Neural cell (in vitro differentiated cells): ENCODE measurements around the gene UPB1. TPM values are rescaled to one million over a fixed set of nuclear protein-coding genes. Genes with fewer than 3 reads are reported as not detected.

Experiments
- H2AFZ ChIP-seq: fragments of 200-600, 300-800 bp; sonication (generic), shearing (Covaris generic); 2 replicates; pipeline ENCODE4 v1.6.0; 2014; ENCODE audit warnings: low read depth, mild to moderate bottlenecking, antibody characterized with exemption, low read length, moderate library complexity
- H3F3A ChIP-seq: fragments of 200-600 bp; shearing (Covaris generic); 2 replicates; pipeline ENCODE4 v1.6.1; 2016; ENCODE audit warnings: mild to moderate bottlenecking, moderate library complexity, mixed read lengths, antibody characterized with exemption, low read length; ENCODE audit not compliant: insufficient read depth, poor library complexity, severe bottlenecking
- H3K27ac ChIP-seq: fragments of 200-600, 300-800 bp; sonication (generic), shearing (Covaris generic); 2 replicates; pipeline ENCODE4 v1.5.1; 2014; ENCODE audit warnings: mild to moderate bottlenecking, low read length, moderate library complexity
- H3K27me3 ChIP-seq: fragments of 300-800, 200-600 bp; sonication (generic), shearing (Covaris generic); 2 replicates; pipeline ENCODE4 v1.6.0; 2014; ENCODE audit warnings: mild to moderate bottlenecking, low read depth, low read length, moderate library complexity; ENCODE audit not compliant: insufficient read depth
- H3K36me3 ChIP-seq: fragments of 300-800, 200-600 bp; sonication (generic), shearing (Covaris generic); 2 replicates; pipeline ENCODE4 v1.5.1; 2014; ENCODE audit warnings: mild to moderate bottlenecking, antibody characterized with exemption, low read length, moderate library complexity; ENCODE audit not compliant: insufficient read depth
- H3K4me2 ChIP-seq: fragments of 300-800, 200-600 bp; sonication (generic), shearing (Covaris generic); 2 replicates; pipeline ENCODE4 v1.6.0; 2014; ENCODE audit warnings: mild to moderate bottlenecking, low read length
- H3K4me3 ChIP-seq: fragments of 300-800, 200-600 bp; sonication (generic), shearing (Covaris generic); 2 replicates; pipeline ENCODE4 v1.5.1; 2014; ENCODE audit warnings: mild to moderate bottlenecking, low read length, moderate library complexity
- H3K79me2 ChIP-seq: fragments of 200-600 bp; shearing (Covaris generic); replicated peaks from 2 replicates; pipeline ENCODE4 v1.6.0; 2014; ENCODE audit warnings: mild to moderate bottlenecking, low read length, moderate library complexity; ENCODE audit not compliant: insufficient read depth
- H3K9ac ChIP-seq: fragments of 300-800, 200-600 bp; sonication (generic), shearing (Covaris generic); 2 replicates; pipeline ENCODE4 v1.6.1; 2016; ENCODE audit warnings: mild to moderate bottlenecking, low read length, mixed read lengths
- H3K9me2 ChIP-seq: fragments of 200-600 bp; shearing (Covaris generic); 2 replicates; pipeline ENCODE4 v1.6.1; 2016; ENCODE audit warnings: mild to moderate bottlenecking, low read length, mixed read lengths; ENCODE audit not compliant: insufficient read depth
- H3K9me3 ChIP-seq: fragments of 200-600, 300-800 bp; sonication (generic), shearing (Covaris generic); 2 replicates; pipeline ENCODE4 v1.6.1; 2016; ENCODE audit warnings: mild to moderate bottlenecking, mixed run types, low read length, moderate library complexity, mixed read lengths
- H4K20me1 ChIP-seq: fragments of 200-600 bp; shearing (Covaris generic); 2 replicates; pipeline ENCODE4 v1.6.1; 2016; ENCODE audit warnings: mild to moderate bottlenecking, mixed run types; ENCODE audit not compliant: insufficient read depth
- CTCF ChIP-seq: fragments of 450-650 bp; IDR thresholded peaks from 2 replicates; pipeline ENCODE4 v1.5.1; 2014; ENCODE audit warnings: antibody characterized with exemption, mild to moderate bottlenecking, moderate library complexity; ENCODE audit not compliant: poor library complexity, severe bottlenecking
- EP300 ChIP-seq: fragments of 450-650 bp; conservative IDR thresholded peaks from 2 replicates; pipeline ENCODE4 v1.6.1; 2014; ENCODE audit warnings: antibody characterized with exemption, mild to moderate bottlenecking, moderate library complexity; ENCODE audit not compliant: poor library complexity, severe bottlenecking
- EZH2 ChIP-seq: fragments of 200-600, 300-800 bp; shearing (Covaris generic), sonication (generic); IDR thresholded peaks from 2 replicates; pipeline ENCODE4 v1.6.1; 2014; ENCODE audit warnings: antibody characterized with exemption, low read length, borderline replicate concordance, mild to moderate bottlenecking; ENCODE audit not compliant: insufficient read depth, poor library complexity, severe bottlenecking
- MXI1 ChIP-seq: fragments of 450-650 bp; conservative IDR thresholded peaks from 2 replicates; pipeline ENCODE4 v1.6.1; 2014; ENCODE audit warnings: antibody characterized with exemption, mild to moderate bottlenecking; ENCODE audit not compliant: poor library complexity, severe bottlenecking
- POLR2AphosphoS5 ChIP-seq: IDR thresholded peaks from 2 replicates; pipeline ENCODE4 v1.6.1; 2012
- RAD21 ChIP-seq: fragments of 450-650 bp; conservative IDR thresholded peaks from 2 replicates; pipeline ENCODE4 v1.6.1; 2014; ENCODE audit warnings: antibody characterized with exemption, mild to moderate bottlenecking, moderate library complexity
- REST ChIP-seq: IDR thresholded peaks from 2 replicates; pipeline ENCODE4 v1.6.1; 2012; ENCODE audit warnings: borderline replicate concordance
- SMC3 ChIP-seq: fragments of 450-650 bp; conservative IDR thresholded peaks from 2 replicates; pipeline ENCODE4 v1.6.1; 2014; ENCODE audit warnings: antibody characterized with exemption, mild to moderate bottlenecking, moderate library complexity; ENCODE audit not compliant: poor library complexity
- TAF1 ChIP-seq: IDR thresholded peaks from 2 replicates; pipeline ENCODE4 v1.6.1; 2012; ENCODE audit warnings: low read depth
- polyA plus RNA-seq: library from polyadenylated mRNA; depleted of rRNA; stranded (reverse); fragments of >200 nt; gene quantifications from 2 replicates; pipeline ENCODE4 v1.2.3, GENCODE V29; 2014

The UPB1 gene
- polyA plus RNA-seq, 1 donor from 2014 or later, result 0.12 TPM

GRCh38 chr22:24474221-24474620 lies 20.9 kb upstream of the UPB1 start:
- Histone ChIP-seq H3K27me3 (no peaks in the 10 kb centered on the region), H3K27ac (no peak overlapping the region), H3K79me2 (no peaks in the 10 kb centered on the region), H4K20me1 (no peaks in the 10 kb centered on the region), H3K4me3 (no peak overlapping the region), H3K9me3 (no peaks in the 10 kb centered on the region), H3K9ac (no peak overlapping the region), H3K9me2 (no peaks in the 10 kb centered on the region), H3K36me3 (no peaks in the 10 kb centered on the region), H3F3A (no peaks in the 10 kb centered on the region), H3K4me2 (no peak overlapping the region), H2AFZ (no peak overlapping the region)
- TF ChIP-seq MXI1, result no peak
- TF ChIP-seq SMC3, result no peak
- TF ChIP-seq POLR2AphosphoS5, result no peak
- no peak for TF ChIP-seq EZH2
- no peak for TF ChIP-seq EP300
- no peak for TF ChIP-seq REST
- no peak for TF ChIP-seq TAF1
- no peak for TF ChIP-seq CTCF
- TF ChIP-seq RAD21, result no peak

GRCh38 chr22:24474649-24475255 lies 20.4 kb upstream of the UPB1 start:
- H3K9me2 ChIP-seq, result no peaks in the 10 kb centered on the region
- H3F3A ChIP-seq, result no peaks in the 10 kb centered on the region
- no peaks in the 10 kb centered on the region for H3K9me3 ChIP-seq
- no peaks in the 10 kb centered on the region for H3K36me3 ChIP-seq
- no peaks in the 10 kb centered on the region for H4K20me1 ChIP-seq
- no peak overlapping the region for H3K4me3 ChIP-seq
- no peaks in the 10 kb centered on the region for H3K27me3 ChIP-seq
- H3K9ac ChIP-seq, result no peak overlapping the region
- no peaks in the 10 kb centered on the region for H3K79me2 ChIP-seq
- H3K27ac ChIP-seq, result no peak overlapping the region
- TF ChIP-seq REST (no peak), EP300 (no peak), MXI1 (no peak), RAD21 (no peak), CTCF (no peak), POLR2AphosphoS5 (no peak)
- no peak overlapping the region for H3K4me2 ChIP-seq
- H2AFZ ChIP-seq, result no peak overlapping the region
